Endothelial cell of umbilical vein (primary cell): Measurements from ENCODE around the gene ZFYVE16. TPM values are rescaled to one million over a fixed set of nuclear protein-coding genes. Genes with fewer than 3 reads are reported as not detected.

Experiments
- BruUV-seq: library from RNA; stranded (reverse); fragments of 400-500 nt; replicated peaks from 2 replicates; lab custom pipeline; 2021; lab: Mats Ljungman, UMichigan
- CTCF ChIA-PET: fragments of 300-600, 350-600 bp; sonication (Branson Sonifier 250); formaldehyde crosslinking; loops from one replicate; lab custom pipeline; 2021; ENCODE audit warnings: antibody characterized with exemption, inconsistent platforms; lab: Charles Lee
- POLR2A ChIA-PET: fragments of 300-600, 350-600 bp; sonication (Branson Sonifier 250); formaldehyde crosslinking; loops from one replicate; lab custom pipeline; 2021; ENCODE audit warnings: antibody characterized with exemption, inconsistent platforms; lab: Charles Lee
- DNase-seq: peaks from one replicate; pipeline ENCODE4 v3.0.0-alpha.2; 2011; ENCODE audit warnings: low read depth, low spot score
- FAIRE-seq: peaks from 2 replicates; lab custom pipeline; 2011; peaks lifted over from hg19 to GRCh38; lab: Jason Lieb, UNC
- H2AFZ ChIP-seq: 2 replicates; pipeline ENCODE4 v1.6.0; 2012; ENCODE audit warnings: low read depth, low read length, control low read depth, inconsistent platforms
- H3K27ac ChIP-seq: 2 replicates; pipeline ENCODE4 v1.5.1; 2011; ENCODE audit warnings: low read depth, mild to moderate bottlenecking, control low read depth, low read length, moderate library complexity; ENCODE audit not compliant: insufficient read depth
- H3K27me3 ChIP-seq, 2 experiments: 2 replicates each; pipeline versions ENCODE4 v1.6.0 to v1.6.1; 2011; ENCODE audit warnings: low read length in 2 of 2, mixed read lengths in 1 of 2; ENCODE audit not compliant: control insufficient read depth in 2 of 2, insufficient read depth in 2 of 2
- H3K36me3 ChIP-seq, 2 experiments: 2 replicates in 1 of 2; 3 replicates in 1 of 2; pipeline ENCODE4 v1.5.1; 2011; ENCODE audit warnings: low read length in 2 of 2, mild to moderate bottlenecking in 1 of 2, moderate library complexity in 1 of 2; ENCODE audit not compliant: control insufficient read depth in 2 of 2, insufficient read depth in 2 of 2; ENCODE audit errors: extremely low read depth in 1 of 2
- H3K4me1 ChIP-seq: 3 replicates; pipeline ENCODE4 v1.5.1; 2011; ENCODE audit warnings: mild to moderate bottlenecking, low read length; ENCODE audit not compliant: control insufficient read depth, insufficient read depth; ENCODE audit errors: extremely low read depth
- H3K4me2 ChIP-seq: 2 replicates; pipeline ENCODE4 v1.6.1; 2011; ENCODE audit warnings: low read length, control low read depth, mixed read lengths; ENCODE audit not compliant: insufficient read depth
- H3K4me3 ChIP-seq, 3 experiments: fragments of 200-600 bp in 1 of 3; sonication (generic), shearing (Covaris generic) in 1 of 3; replicated peaks in 1 of 3; 2 replicates each; pipeline ENCODE4 v1.5.1; 2011 to 2016; ENCODE audit warnings: control low read depth in 3 of 3, low read length in 3 of 3, mild to moderate bottlenecking in 2 of 3, inconsistent platforms in 1 of 3, low read depth in 1 of 3, moderate library complexity in 1 of 3; ENCODE audit not compliant: insufficient read depth in 1 of 3
- H3K79me2 ChIP-seq: 2 replicates; pipeline ENCODE4 v1.6.0; 2012; ENCODE audit warnings: low read length, inconsistent platforms; ENCODE audit not compliant: control insufficient read depth, insufficient read depth
- H3K9ac ChIP-seq: replicated peaks from 2 replicates; pipeline ENCODE3; 2011; ENCODE audit warnings: low read length, control low read depth; ENCODE audit not compliant: insufficient read depth; ENCODE audit errors: extremely low read depth
- H3K9me1 ChIP-seq: replicated peaks from 3 replicates; pipeline ENCODE4 v1.6.0; 2011; ENCODE audit warnings: mild to moderate bottlenecking, low read length; ENCODE audit not compliant: control insufficient read depth, insufficient read depth; ENCODE audit errors: extremely low read depth
- H3K9me3 ChIP-seq: replicated peaks from 2 replicates; pipeline ENCODE4 v1.5.1; 2012; ENCODE audit warnings: low read length, inconsistent platforms; ENCODE audit not compliant: control insufficient read depth, insufficient read depth
- H4K20me1 ChIP-seq: replicated peaks from 2 replicates; pipeline ENCODE3; 2011; ENCODE audit warnings: mild to moderate bottlenecking, low read length; ENCODE audit not compliant: control insufficient read depth, insufficient read depth; ENCODE audit errors: extremely low read depth
- CTCF ChIP-seq, 2 donors: IDR thresholded peaks; 1 replicate in 1 of 2; 2 replicates in 1 of 2; pipeline ENCODE4 v1.5.1; 2011; ENCODE audit warnings: low read length in 2 of 2, mild to moderate bottlenecking in 2 of 2, moderate library complexity in 2 of 2, control low read depth in 1 of 2, inconsistent platforms in 1 of 2, low read depth in 1 of 2; ENCODE audit not compliant: insufficient read depth in 1 of 2; ENCODE audit errors: extremely low read depth in 1 of 2
- EZH2 ChIP-seq: IDR thresholded peaks from 2 replicates; pipeline ENCODE4 v1.6.1; 2012; ENCODE audit warnings: borderline replicate concordance, low read depth, mild to moderate bottlenecking, moderate library complexity, low read length, inconsistent platforms; ENCODE audit not compliant: severe bottlenecking
- FOS ChIP-seq: IDR thresholded peaks from 2 replicates; pipeline ENCODE4 v1.6.1; 2011; ENCODE audit warnings: mild to moderate bottlenecking, low read length, moderate library complexity, borderline replicate concordance; ENCODE audit not compliant: insufficient read depth
- GATA2 ChIP-seq: IDR thresholded peaks from 2 replicates; pipeline ENCODE4 v1.7.0; 2011; ENCODE audit warnings: low read depth, mild to moderate bottlenecking, moderate library complexity, mixed read lengths, low read length; ENCODE audit not compliant: insufficient read length, insufficient read depth
- JUN ChIP-seq: IDR thresholded peaks from 2 replicates; pipeline ENCODE4 v1.6.1; 2011; ENCODE audit warnings: borderline replicate concordance, low read depth; ENCODE audit not compliant: insufficient read length, insufficient read depth
- MAX ChIP-seq: IDR thresholded peaks from 2 replicates; pipeline ENCODE4 v1.6.1; 2011; ENCODE audit not compliant: insufficient read depth, insufficient read length
- MYC ChIP-seq: IDR thresholded peaks from one replicate; pipeline ENCODE4 v1.6.1; 2011; ENCODE audit warnings: mild to moderate bottlenecking, low read depth, low read length
- POLR2A ChIP-seq: IDR thresholded peaks from 2 replicates; pipeline ENCODE4 v1.6.1; 2012; ENCODE audit warnings: low read depth, mild to moderate bottlenecking, control low read depth, low read length
- POLR2AphosphoS5 ChIP-seq: IDR thresholded peaks from 2 replicates; pipeline ENCODE4 v1.6.1; 2012; ENCODE audit warnings: low read depth, mild to moderate bottlenecking, control low read depth, low read length, moderate library complexity; ENCODE audit not compliant: insufficient read depth
- dilution Hi-C: fragments of 300-500 bp; cut with MboI; formaldehyde crosslinking; loops from one replicate; pipeline ENCODE4 v1.15.0; 2019; ENCODE audit warnings: low sequenced_read_pairs; ENCODE audit not compliant: extremely low pct_ligation_motif_present
- intact Hi-C: fragments of 100-400 bp; cut with micrococcal nuclease; formaldehyde crosslinking; loops from one replicate; pipeline ENCODE4 v1.10.0; 2022
- polyA plus RNA-seq, 4 experiments: library from polyadenylated mRNA; depleted of rRNA in 3 of 4; stranded (reverse) in 3 of 4; unstranded in 1 of 4; fragments of >200 nt; gene quantifications; 2 replicates each; pipeline versions ENCODE4 v1.2.1 to v1.2.3, GENCODE V29; 2011 to 2012; ENCODE audit warnings: missing spikeins in 1 of 4
- total RNA-seq: library from RNA; stranded (reverse); gene quantifications from 2 replicates; pipeline ENCODE4 v1.2.3, GENCODE V29; 2021

The ZFYVE16 gene
- total and polyA plus RNA-seq, 2 donors (not counting 3 experiments of a cell fraction or from before 2014, with no cell fraction given) = 5.1 to 43.1 TPM

DNA sequence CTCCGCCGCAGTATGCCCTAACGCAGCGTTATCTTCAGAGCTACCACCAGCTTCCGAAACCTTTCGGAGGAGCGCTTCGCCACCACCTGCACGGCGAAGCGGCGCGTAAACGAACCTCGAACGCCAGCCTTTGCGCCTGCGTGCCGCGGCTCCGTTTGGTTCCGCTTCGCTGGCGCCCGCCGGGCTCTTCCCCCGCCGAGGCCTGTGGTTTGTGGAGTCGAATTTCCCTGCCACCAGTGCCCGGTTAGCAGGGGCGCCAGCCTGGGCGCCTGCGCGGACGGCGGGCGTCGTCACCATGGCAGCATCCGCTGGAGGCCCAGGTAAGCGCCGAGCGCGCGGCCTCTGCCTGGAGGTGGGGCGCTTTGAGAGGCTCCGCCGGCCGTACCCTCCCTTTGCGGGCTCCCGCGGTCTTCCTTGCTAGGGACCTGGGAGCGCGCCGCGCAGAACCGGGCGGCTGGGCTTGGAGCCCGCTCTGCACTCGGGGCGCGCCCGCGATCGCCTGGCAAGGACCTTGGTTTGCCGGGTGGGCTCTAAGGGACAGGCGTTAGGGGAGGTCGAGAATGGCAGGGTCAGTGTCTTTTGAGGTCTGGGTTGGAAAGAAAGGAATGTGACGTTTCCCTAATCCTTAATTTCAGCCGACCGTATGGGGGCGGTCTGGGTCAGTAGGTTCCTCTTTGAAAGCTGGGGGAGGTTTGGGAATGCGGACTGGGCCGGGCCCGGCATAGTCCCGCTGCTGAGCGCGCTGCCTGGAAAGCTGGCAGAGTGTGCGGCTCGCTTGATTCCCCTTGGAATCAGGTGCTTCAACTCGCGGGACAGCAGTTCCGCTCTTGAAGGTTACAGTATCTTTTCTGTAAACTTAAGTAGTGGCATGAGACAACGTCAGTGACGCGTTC is 80.2 kb downstream of the ZFYVE16 start, which contains the start of gene FAM151B:
FAM151B (plus strand) TSS at position 272 of the 893 bp plus-strand sequence; CDS start at position 296, 24 bp downstream.
- dilution Hi-C loops = no loop called here
- peak within 1 kb of the TSS; percentile 55 to 76 (median 76) for H3K4me3 ChIP-seq

More for the DNA sequence above, 80.2 kb downstream of the ZFYVE16 start, which contains the start of gene FAM151B:
- H3K9me3 ChIP-seq = no peaks in the 10 kb centered on the region
- TF ChIP-seq FOS (no peak), GATA2 (no peak), EZH2 (no peak), POLR2A (peak; percentile 7), JUN (no peak), POLR2AphosphoS5 (peak; percentile 44), MAX (peak; percentile 13), MYC (no peak), CTCF (IDR thresholded peaks at IDR 0.05; ENCODE audit: extremely low read depth in 1 of 2, insufficient read depth in 1 of 2, low read depth in 1 of 2, low read length in 2 of 2) (peak in 1 of 2 donors; percentile 11)
- H3K9me1 ChIP-seq = no peaks in the 10 kb centered on the region
- no peaks in the 10 kb centered on the region for H3K27me3 ChIP-seq
- no peaks in the 10 kb centered on the region for H3K36me3 ChIP-seq
- CTCF ChIA-PET = interaction anchor here (0.6 to 2.4 kb wide), 4 partner anchors 9 to 184 kb away, joined by 3 to 13 read pairs (median 4); no protein-coding TSS in a partner anchor
- H2AFZ ChIP-seq = peak within 1 kb of the TSS; percentile 93
- no peaks in the 10 kb centered on the region for H3K4me1 ChIP-seq
- no peaks in the 10 kb centered on the region for H3K79me2 ChIP-seq
- DNase-seq = peak; percentile 93
- POLR2A ChIA-PET = no interaction called here
- peak within 1 kb of the TSS; percentile 66 for H3K9ac ChIP-seq
- peak within 1 kb of the TSS; percentile 93 for H3K4me2 ChIP-seq
- peak within 1 kb of the TSS; percentile 15 for H3K27ac ChIP-seq
- BruUV-seq = TSS peak; percentile 10
- FAIRE-seq = no peak
- H4K20me1 ChIP-seq = no peaks in the 10 kb centered on the region
- intact Hi-C loops = loop anchor here (1.0 to 10.0 kb wide), 5 partner anchors 84 to 707 kb away; partner anchors contain the start of genes ANKRD34B and RASGRF2
